Measurements from ENCODE around the gene MPP3. TPM values are rescaled to one million over a fixed set of nuclear protein-coding genes. Genes with fewer than 3 reads are reported as not detected.
A peak's percentile ranks its signal among the peaks of the same experiment; 100 is the strongest.

MPP3 gene
- total and polyA plus RNA-seq, 2 donors from 2014 or later, result 3.2 to 5.8 TPM

DNA sequence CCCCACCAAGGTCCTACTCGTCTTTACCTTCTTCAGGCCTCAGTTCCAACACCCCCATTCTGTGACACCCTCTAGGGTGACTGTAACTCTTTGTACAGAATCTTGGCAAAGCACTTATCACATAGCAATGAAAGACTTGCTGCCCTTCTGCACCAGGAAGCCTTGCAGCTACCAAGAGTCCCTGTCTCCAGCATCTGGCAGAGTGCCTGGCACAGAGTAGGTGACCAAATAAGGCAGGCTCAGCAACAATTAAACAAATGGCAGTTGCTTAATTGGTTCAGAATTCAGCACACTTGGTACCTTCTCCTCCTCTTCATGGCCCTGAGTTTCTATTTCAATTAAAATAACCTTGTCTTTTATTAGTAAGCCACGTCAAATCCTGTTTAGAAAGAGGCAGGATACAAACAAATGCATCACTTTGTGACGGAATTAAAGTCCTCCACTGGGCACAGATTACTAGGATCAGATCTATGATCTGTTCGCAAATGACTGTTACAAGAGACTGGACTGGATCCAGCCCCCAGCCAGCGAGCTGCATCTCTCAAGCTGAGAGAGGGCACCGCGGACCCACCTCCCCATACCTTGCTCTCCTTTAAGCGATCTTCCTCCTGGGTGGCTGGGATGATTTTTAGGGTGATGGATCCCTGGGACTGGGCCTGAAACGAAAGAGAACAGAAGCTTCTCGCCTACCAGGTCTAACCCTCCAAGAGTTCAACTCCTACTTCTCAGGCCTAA, 9.4 kb downstream of the MPP3 start:
- FAIRE-seq, result no peak
- DNase-seq, result no peak
- Histone ChIP-seq H3K27ac (ENCODE audit: low read depth in 2 of 2, low read length in 2 of 2) (peak overlapping the region in 1 of 2 donors; percentile 65), H3K9me3 (ENCODE audit: control insufficient read depth in 2 of 3, insufficient read depth in 1 of 3, low read length in 3 of 3) (no peaks in the 10 kb centered on the region), H3K4me1 (ENCODE audit: control insufficient read depth in 2 of 3, insufficient read depth in 2 of 3, low read depth in 1 of 3, low read length in 3 of 3) (no peaks in the 10 kb centered on the region), H3K27me3 (ENCODE audit: control insufficient read depth, insufficient read depth, low read length) (no peaks in the 10 kb centered on the region), H3K9ac (ENCODE audit: low read length in 3 of 3) (no peak overlapping the region), H3K4me3 (ENCODE audit: low read length in 3 of 3) (no peak overlapping the region), H3K36me3 (ENCODE audit: control insufficient read depth in 2 of 3, insufficient read depth in 3 of 3, low read length in 3 of 3) (no peaks in the 10 kb centered on the region)
- TF ChIP-seq, protein P1, sequence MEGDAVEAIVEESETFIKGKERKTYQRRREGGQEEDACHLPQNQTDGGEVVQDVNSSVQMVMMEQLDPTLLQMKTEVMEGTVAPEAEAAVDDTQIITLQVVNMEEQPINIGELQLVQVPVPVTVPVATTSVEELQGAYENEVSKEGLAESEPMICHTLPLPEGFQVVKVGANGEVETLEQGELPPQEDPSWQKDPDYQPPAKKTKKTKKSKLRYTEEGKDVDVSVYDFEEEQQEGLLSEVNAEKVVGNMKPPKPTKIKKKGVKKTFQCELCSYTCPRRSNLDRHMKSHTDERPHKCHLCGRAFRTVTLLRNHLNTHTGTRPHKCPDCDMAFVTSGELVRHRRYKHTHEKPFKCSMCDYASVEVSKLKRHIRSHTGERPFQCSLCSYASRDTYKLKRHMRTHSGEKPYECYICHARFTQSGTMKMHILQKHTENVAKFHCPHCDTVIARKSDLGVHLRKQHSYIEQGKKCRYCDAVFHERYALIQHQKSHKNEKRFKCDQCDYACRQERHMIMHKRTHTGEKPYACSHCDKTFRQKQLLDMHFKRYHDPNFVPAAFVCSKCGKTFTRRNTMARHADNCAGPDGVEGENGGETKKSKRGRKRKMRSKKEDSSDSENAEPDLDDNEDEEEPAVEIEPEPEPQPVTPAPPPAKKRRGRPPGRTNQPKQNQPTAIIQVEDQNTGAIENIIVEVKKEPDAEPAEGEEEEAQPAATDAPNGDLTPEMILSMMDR (IDR thresholded peaks at IDR 0.05; ENCODE audit: borderline replicate concordance, extremely low read depth, insufficient read depth), result no peak
- intact Hi-C loops (cut with DNase I), result no loop called here

DNA sequence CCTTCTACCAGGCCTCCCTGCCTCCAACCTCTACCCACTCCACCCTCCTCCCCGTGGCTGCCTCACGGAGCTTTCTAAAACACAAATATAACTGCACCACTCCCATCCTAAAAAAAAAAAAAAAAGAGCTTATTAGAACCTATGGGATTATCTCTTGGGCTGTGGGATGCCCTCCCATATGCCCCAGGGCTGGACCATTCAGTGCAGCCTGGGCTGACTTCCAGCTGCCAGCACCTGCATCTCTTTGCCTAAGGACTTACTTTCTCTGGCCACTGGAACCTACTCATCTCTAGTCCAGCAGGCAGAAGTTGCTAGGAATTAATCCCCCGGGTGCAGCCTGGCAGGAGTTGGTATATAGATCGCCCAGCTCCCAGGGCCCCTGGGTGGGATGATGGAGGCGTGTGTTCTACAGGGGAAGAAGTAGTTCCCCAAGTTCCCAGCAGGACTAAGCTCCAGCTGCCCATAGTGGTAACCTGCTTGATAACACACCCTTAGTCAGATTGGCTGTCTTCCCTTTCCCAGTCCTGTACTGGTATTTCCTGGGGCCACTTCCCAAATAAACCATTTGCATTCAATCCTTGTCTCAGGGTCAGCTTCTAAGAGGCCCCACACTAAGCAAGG, 10.3 kb downstream of the MPP3 start:
- H3K4me1 ChIP-seq (ENCODE audit: control insufficient read depth in 2 of 3, insufficient read depth in 2 of 3, low read depth in 1 of 3, low read length in 3 of 3), result no peaks in the 10 kb centered on the region
- no peak for FAIRE-seq
- intact Hi-C loops (cut with DNase I), result no loop called here
- no peak overlapping the region for H3K9ac ChIP-seq (ENCODE audit: low read length in 3 of 3)
- no peak for DNase-seq
- TF ChIP-seq, protein P1 (IDR thresholded peaks at IDR 0.05; ENCODE audit: borderline replicate concordance, extremely low read depth, insufficient read depth), result no peak
- H3K36me3 ChIP-seq (ENCODE audit: control insufficient read depth in 2 of 3, insufficient read depth in 3 of 3, low read length in 3 of 3), result no peaks in the 10 kb centered on the region
- no peak overlapping the region for H3K4me3 ChIP-seq (ENCODE audit: low read length in 3 of 3)
- no peaks in the 10 kb centered on the region for H3K9me3 ChIP-seq (ENCODE audit: control insufficient read depth in 2 of 3, insufficient read depth in 1 of 3, low read length in 3 of 3)
- H3K27ac ChIP-seq (ENCODE audit: low read depth in 2 of 2, low read length in 2 of 2), result peak overlapping the region in 1 of 2 donors; percentile 60
- no peaks in the 10 kb centered on the region for H3K27me3 ChIP-seq (ENCODE audit: control insufficient read depth, insufficient read depth, low read length)

DNA sequence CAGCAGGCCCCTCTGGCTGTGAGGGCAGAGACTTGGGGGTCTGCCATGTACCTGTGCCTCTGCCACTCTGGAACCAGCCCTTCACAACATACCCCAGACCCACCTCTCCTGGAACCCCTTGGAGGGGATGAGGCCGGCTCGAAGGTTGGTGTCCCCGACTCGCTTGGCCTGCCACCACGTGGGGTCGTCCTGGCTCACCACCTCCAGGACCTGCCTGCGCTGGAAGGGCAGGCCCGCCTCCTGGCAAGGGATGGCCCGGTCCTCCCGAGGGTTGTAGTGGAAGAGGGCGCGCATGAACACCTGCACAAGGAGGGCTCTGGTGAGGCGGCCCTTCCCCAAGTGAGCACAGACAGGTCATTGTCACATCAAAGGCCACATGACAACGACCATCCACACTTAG, 12.2 kb downstream of the MPP3 start:
- Histone ChIP-seq H3K4me1 (ENCODE audit: control insufficient read depth in 2 of 3, insufficient read depth in 2 of 3, low read depth in 1 of 3, low read length in 3 of 3) (no peaks in the 10 kb centered on the region), H3K27ac (ENCODE audit: low read depth in 2 of 2, low read length in 2 of 2) (no peak overlapping the region), H3K36me3 (ENCODE audit: control insufficient read depth in 2 of 3, insufficient read depth in 3 of 3, low read length in 3 of 3) (no peaks in the 10 kb centered on the region), H3K9ac (ENCODE audit: low read length in 3 of 3) (no peak overlapping the region), H3K27me3 (ENCODE audit: control insufficient read depth, insufficient read depth, low read length) (no peaks in the 10 kb centered on the region), H3K4me3 (ENCODE audit: low read length in 3 of 3) (no peak overlapping the region), H3K9me3 (ENCODE audit: control insufficient read depth in 2 of 3, insufficient read depth in 1 of 3, low read length in 3 of 3) (no peaks in the 10 kb centered on the region)
- no peak for FAIRE-seq
- no peak for DNase-seq
- TF ChIP-seq, protein P1 (IDR thresholded peaks at IDR 0.05; ENCODE audit: borderline replicate concordance, extremely low read depth, insufficient read depth), result no peak
- intact Hi-C loops (cut with DNase I), result no loop called here
